Non-pigmented ciliary epithelial cell (primary cell): ENCODE results near the gene PLXNA4.

ENCODE experiments used
- DNase-seq: peaks from one replicate; pipeline ENCODE4 v3.0.0-alpha.2; 2010; ENCODE audit warnings: low read depth

Gene PLXNA4

DNA sequence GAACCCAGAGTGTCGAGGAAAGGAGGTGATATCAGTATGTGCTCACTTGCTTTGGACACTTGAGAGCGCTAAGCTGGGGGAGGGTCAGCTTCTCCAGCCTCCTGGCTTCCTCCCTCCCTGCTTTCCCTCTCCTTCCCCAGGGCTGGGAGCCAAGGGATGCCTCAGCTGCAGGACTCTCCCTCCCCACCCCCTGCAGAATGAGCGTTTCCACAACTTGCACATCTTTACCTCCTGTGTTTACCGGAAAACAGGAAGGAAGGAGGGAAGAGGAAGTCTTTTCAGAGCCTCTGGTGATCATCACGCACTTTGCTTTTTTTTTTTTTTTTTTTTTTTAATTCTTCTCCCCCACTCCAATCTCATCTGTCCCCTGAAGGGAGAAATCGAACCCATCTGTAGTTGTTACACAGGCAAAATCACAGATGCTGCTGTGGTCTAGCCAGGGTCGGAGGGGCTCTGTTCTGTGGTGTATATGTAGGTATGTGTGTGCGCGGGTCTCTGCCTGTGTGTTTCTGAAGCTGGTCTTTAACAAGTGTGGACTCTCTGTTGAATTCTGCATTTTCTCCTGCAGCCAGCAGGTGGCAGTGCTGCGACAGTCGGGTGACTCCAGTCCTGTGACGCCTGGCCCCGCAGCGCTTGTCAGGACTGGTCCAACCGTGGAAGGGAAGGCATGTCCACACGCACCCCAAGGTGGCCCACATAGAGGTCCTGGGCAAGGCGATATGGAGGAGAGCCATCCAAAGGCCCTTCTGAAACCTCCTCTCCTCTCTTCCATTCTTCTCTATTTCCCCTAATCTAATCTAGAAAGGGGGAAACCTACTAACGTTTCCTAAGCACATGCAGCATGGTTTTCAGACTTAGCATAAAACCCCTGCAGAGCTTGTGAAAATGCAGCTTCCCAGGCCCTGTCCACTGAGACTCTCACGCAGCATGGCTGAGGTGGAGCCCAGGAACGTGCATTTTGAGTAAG lies 257.6 kb downstream of the PLXNA4 start:
- DNase-seq = peak; percentile 47

DNA sequence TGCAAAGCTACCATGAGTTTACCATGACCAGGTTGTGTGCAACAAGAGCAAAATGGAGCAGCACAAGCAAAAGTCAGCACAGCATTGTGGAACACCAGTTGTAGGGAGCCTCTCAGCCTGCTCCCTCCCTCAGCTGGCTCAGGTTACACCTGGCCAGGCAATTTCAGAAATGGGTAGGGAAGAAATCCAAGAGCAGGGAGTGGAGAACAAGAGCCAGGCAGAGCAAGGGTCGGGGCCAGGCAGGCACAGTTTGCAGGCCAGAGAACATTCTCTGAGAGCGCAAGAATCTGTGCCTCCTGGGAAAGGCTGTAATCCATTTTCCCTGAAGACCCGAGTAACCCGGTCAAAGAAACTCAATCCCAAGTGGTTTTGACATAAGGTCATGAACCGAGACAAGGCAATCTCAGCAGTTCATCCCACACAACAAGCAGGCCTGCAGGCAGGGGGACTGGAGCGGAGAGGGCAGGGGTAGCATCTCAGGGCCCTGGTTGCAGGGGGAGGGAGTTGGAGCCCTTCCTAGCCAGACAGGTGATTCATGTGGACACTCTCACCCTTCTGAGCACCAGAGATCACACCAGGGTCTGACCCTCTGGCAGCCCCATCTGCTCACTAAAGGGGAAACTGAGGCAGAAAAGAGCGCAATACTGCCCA lies 258.4 kb downstream of the PLXNA4 start:
- no peak for DNase-seq

DNA sequence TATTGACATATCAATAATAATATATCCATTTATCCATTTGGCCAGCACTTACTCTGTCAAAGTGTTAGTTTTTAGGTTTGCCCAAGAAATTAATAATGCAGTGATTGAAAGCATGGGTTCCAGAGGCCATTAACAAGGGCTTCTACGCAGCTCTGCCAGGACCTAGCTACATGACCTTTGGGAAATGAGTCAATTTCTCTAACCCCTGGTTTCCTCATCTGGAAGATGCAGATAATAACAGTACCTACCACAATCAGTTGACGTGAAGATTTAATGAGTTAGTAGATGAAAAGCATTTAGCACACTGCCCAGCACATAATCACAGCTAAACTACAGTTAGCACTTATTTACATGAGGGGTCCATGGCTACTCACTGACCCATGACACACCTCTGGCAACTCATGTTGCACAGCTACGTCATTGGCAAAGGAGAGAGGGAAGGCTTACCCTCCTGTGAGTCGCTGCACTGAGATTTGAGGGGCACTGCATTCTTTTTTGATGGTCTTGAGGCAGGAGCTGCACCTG lies 263.7 kb downstream of the PLXNA4 start:
- no peak for DNase-seq

DNA sequence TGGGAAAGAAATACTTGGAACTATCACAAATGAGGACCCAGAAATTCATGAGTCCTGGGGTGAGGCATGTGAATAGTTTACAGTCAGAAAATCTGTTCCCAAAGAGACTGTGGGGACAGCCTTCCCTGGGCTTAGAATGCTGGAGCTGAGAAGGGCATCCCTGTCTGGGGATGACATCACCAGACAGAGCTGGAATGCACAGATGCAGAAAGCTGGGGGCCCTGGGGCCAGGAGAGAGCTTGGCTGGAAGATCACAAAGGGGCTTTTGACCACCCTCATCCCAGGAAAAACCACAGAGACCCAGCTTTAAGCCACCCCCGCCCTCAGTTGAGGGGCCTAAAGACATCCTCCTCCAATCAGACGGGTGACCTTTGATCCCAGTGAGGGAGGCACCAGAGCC lies 264.5 kb downstream of the PLXNA4 start:
- no peak for DNase-seq

DNA sequence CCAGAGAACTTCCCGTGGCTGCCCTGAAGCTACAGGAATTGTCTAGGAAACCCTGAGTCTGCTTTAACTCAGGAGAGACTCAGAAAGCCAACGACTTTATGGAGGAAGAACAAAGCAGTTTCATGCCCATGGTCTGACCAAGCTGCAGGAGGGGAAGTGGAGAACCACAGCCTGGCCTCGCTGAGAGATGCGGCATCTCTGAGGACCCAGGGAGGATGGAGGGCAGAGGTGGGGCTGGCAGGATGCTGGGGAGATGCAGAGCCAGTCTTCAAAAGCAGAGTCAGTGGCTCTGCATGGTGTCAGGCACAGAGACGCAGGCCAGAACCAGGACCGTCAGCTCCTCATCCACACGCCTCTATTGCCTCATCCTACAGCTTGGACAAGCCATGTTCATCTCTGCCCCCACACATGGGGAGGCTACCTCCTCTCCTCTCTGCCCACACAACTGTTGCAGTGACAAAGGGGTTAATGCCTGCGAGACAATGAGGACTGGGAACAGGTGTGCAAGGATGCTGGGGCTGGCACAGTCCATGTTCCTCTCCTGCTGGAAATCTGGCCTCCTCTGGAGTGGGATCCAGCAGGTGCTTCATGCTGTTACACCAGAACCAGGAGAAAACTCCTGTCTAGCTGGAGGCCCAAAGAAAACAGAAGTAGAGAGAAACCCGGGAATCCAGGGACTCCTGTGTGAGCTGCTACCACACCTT lies 267.0 kb downstream of the PLXNA4 start:
- no peak for DNase-seq

DNA sequence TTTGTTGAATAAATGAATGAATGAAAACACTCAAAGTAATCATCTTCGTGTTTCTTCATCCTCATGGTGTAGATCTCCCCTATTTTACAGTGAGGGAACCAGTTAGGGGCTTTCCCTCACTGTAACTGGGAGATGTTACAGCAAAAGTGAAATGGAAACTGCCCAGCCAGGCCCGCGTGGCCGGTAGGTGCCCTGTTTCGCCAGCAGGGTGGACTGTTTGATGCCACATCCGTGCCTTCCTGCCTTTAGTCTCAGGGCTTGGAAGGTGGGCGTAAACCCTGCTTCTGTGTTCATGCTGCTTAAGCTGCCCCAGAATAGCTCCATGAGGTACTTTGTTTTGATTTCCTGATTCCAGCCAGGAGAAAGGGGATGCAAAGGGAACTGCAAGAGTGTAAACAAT lies 268.8 kb downstream of the PLXNA4 start:
- DNase-seq = no peak

DNA sequence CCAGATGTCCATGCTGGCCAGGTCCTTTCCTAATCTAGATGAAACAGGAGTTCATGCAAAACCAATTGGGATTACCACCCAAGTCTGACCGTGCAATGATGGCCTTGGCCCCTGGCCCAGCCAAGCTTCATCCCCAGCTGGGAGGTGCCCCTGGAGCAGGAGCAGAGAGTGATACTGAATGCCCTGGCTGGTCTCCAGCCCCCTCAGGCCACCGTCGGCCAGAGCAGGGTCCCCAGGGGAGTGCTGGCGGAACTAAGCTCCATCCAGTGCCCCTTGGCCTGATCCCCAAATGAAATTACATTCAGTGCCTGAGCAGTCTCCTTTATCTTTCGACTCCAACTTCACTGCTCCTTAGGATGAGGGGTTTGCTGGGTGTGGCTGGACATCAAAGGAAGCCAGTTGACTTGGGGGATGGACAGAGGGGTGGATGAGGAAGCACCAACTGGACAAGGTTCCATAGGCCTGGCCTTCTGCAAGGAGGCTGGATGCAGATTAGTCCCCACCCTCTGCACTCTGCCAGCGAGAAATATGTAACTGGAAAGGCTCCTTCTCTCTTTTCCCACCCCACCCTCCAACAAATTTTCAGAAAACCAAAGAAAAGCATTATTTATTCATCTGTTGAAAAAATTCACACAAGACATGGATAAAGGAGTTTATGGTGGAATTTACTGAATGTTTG lies 275.5 kb downstream of the PLXNA4 start:
- no peak for DNase-seq

DNA sequence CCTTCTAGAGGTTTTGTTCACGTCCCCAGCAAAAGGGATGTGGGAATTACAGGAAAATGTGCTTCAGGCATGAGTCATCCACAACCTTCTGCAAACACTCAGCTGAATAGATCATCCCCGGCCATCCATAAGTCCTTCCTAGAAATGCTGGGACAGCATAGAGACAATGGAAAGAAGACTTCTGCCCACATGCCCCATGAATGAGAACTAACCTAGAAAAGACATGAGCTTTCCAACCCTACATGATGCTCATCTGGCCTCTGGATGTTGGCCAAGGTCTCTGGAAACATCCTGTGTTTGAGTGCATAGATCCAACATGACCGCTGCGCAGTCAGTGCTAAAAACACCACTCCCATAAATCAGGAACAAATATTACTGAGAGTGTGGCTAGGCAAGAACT lies 277.5 kb downstream of the PLXNA4 start:
- peak; percentile 44 for DNase-seq

DNA sequence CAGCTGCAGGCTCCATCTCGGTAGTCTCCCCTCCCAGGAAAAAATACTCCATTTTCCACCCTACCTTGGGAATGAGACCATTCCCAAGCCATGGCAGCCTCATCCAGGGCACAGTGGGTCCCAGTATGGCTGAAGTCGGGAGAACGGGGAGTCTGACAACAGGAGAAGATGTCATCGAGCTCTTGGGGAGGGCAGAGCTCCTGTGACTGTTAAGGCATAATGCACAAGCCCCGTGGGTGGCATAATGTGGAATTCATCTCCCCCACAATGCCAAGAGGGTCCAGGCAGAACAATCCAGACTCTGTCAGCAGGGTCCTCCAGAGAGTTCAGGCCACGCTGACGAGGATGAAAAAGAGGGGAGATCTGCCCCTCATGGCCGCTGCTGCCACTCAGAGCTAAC lies 279.4 kb downstream of the PLXNA4 start:
- no peak for DNase-seq

DNA sequence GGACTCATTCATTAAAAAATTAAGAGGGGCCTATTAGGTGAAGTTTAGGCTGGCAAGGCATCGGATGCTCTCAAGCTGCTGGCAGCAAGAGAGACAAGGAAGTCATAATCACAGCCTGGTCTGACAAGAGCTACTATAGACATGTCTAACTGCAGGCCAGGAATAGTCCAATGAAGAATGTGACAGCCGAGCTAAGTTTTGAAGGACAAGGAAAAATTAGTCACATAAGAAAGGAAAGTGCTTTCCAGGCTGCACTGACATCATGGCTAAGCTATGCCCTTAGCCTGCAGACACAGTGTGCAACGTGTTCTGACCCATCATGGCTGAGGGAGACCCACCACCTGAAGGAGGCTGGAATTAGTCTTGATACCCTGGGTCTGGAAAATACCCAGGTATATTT lies 281.1 kb downstream of the PLXNA4 start:
- DNase-seq = no peak

DNA sequence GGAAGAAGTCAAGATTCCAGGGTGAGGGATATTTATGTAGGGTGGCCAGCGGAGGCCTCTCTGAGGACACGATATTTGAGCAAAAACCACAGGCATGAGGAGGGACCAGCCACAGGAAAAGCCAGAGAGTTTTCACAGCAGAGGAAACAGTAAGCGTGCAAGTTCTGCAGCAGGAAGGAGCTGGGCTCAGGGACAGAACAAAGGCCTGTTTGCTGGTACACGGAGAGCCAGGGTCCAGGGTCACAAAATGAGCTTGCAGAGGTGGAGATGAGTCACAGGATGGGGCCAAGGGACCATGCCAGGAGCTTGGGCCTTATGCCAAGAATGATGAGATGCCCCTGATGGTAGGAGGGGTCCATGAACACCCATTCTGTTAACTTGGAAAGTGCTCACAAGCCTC lies 283.5 kb downstream of the PLXNA4 start:
- DNase-seq = peak; percentile 11

DNA sequence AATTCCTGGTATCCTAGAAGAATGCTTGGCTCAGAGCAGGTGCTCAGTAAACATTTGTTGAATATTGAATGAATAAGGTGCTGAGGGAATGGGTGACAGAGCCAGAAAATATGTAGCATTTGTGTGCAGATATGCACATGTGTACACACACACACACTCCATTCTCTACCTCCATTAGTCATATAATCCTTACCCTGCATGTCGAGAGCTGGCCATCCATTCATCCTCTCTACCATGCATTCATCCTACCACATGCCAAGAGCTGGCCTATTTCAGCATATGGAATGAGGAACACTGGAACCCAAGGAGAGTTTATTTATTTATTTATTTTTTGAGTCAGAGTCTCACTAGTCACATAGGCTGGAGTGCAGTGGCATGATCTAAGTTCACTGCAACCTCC lies 284.8 kb downstream of the PLXNA4 start:
- no peak for DNase-seq

DNA sequence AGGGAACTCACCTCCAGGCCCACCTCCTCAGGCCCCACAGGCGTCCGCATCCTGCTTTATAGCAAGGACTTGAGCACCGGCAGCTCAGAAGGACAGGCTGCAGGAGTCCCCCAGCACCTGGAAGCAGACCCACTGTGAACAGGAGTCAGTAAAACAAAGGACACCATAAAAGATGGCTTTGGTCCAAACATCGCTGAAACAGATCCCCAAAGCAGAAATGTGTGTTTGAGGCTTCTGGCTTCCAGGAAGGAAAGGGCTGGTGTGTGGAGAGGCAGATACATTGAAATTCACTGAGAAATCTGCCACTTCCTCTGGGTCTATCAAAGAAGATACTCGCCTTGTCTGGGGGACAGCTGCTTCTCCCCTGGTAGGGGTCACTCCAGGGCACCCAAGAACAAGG lies 286.2 kb downstream of the PLXNA4 start:
- DNase-seq = no peak

DNA sequence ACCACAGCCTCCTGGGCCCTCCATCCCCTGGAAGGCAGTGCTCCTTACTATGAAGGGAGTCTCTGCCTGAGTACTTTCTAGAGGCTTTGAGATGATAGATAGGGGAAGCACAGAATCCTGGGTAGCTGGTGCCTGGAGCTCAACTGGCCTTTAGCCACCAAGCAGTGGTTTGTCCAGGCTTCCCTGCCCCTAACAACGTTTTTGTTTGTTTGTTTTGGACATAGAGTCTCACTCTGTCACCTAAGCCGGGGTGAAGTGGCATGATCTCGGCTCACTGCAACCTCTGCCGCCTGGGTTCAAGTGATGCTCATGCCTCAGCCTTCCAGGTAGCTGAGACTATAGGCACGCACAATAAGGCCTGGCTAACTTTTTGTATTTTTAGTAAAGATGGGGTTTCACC lies 289.4 kb downstream of the PLXNA4 start:
- DNase-seq = no peak

DNA sequence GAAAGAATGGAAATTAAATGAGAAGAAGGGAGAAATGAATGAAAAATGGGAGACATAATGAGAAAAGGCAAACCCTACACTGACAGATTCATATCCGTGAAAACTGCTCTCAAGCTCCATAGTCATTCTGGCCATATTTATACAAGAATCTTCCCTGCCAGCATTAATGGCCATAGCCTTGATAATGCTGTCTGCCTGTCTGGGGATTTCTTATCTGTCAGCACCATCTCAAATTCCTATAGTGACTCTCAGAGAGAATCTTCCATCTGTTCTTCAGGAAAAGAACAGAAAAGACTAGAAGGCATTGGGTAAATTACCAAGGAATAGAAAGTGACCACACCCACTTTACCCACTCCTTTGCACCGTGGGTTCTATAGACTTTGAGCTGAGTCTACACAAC lies 295.9 kb downstream of the PLXNA4 start:
- DNase-seq = no peak

DNA sequence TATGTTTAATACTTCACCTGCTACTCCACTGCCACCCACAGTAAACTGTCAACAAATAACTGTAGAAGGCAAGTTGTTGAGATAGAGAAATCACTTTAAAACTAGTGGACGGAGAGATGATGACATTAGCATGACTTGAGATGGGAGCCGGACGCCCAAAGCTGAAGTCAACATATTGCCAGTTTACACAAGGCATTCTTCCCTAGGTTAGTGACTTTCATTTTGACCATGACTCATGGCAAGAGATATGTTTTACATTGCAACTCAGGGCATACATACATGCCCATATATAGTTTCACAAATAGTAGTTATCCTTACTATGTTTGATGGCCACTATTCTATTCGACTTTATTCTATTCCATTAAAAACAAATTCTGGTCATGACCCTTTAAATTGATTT lies 296.6 kb downstream of the PLXNA4 start:
- DNase-seq = no peak

DNA sequence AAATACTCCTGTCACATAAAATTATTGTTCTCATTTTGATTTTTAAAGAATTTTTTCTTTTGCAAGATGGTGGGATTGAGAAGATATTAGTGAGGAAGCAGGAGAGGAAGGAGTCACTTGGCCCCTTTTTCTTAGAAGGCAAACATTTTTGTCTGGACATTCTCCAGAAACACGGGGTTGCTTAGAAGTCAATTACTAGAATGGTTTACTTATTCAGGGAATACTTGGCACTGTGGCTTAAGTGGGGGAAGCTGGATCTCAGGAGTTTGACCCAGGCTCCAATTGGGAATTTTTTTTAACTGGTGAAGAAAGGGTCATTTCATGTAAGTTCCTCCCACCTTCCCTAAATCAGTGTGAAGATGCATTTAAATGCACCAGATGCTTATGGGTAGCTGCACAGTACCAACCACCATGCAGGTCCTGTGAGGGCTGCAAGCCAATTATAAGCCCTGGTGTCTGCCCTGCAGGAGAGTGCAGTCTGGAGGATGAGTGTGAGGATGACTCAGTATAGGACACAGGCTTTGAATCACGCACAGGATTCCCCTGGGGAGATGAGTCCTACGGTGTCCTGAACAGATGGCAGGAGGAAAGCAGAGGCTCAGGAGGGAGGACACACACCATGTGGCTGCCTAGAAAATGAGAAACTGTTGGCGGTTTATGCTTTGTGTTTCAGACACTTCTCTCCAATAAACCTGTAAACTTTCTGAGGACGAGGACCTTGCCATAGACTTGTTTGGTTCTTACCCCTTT lies 299.1 kb downstream of the PLXNA4 start:
- no peak for DNase-seq

DNA sequence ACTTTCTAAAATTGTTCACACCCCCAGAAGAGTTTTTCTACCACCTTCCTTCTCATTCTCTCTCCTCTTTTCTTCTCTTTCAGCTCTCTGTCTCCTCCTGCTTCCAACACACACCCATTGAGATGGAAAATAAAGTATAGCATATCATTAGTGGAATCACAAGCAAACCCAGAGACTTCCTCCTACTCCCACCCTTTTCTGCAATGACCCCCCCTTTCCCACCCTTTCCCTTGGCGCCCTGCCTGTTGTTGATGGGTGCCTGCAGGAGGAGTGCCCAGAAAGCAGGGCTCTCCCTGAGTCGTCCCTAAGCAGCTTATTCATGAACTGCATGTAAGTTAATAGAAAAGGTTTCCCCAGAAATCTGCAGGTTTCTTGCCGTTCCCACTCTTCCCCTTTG lies 300.0 kb downstream of the PLXNA4 start:
- no peak for DNase-seq

DNA sequence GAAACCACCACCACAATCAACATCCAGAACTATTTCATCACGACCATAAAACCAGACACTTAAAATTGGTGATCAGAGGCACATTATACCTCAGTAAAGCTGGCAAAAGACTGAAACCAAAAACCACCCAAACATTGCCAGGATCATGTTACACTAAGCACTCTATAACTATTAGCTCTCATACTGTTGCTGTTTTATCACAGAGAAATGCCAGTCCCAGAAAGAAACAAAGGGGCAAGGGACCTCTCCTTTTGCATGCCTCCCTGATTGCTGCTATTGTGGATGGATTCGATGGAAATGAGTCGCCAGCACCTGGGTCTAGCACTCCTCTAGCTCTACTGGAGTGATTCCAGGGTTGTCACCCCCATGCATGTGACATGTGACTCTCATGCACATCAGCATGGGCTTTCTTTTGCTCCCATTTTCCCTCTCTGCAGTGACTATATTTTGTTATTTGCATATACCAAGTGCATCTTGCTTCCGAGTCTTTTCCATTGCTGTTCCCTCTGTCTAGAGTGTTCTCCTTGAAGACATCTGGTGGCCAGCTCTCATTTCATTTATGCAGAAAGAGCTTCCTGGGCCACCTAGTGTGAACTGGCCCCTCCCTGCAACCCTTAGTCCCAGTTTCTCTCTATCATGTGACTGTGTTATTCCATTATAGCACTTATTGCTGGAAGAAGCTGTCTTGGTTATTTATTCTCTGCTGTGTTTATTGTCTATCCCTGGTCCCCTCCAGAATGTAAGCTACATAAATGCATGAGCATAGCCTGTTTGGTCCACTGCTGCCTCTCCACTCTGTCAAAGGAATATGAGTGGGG lies 300.6 kb downstream of the PLXNA4 start:
- DNase-seq = no peak

DNA sequence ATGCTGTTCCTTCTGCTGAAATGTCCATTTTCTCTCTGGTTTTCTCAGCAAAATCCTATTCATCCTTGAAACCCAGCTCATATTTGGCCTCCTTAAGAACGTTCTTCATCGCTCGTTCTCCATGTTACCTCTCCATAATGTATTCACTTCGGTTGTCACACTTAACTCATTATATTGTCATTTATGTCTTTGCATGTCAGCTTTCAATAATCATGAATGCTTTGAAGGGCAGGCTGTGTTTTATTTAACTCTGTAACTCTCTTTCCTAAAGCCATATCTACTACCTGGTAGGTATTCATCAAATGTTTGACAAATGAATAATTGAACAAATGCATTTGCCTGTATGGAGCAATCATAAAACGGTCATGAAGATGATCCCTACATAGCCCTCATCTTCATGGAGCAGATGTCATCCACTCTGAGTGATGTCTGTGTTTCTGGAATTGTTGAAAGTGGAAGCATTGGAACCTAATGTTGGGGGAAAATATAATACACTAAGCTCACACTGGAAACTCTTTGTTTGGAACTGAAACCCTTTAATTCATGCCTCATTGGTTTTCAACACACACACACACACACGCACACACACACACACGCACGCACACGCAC lies 303.4 kb downstream of the PLXNA4 start:
- no peak for DNase-seq
